GOT3 (cell line): ENCODE data around the gene GNA15.
A peak's percentile ranks its signal among the peaks of the same experiment; 100 is the strongest.
"Not testable (repeated sequence)": the region's sequence is repeated elsewhere in the genome, so short reads cannot be mapped to it uniquely, and the experiment has no call there.

ENCODE experiments used
- DNase-seq: peaks from one replicate; lab custom pipeline; 2025; ENCODE audit warnings: mixed read lengths; lab: John Stamatoyannopoulos, UW

GNA15 gene

GRCh38 chr19:3149526-3150505, 14.0 kb downstream of the GNA15 start:
- no peak for DNase-seq

- no peak for DNase-seq
Observed at GRCh38 chr19:3150739-3151329, 15.0 kb downstream of the GNA15 start.

GRCh38 chr19:3151563-3152418, 16.0 kb downstream of the GNA15 start:
- DNase-seq: no peak

GRCh38 chr19:3152419-3152780, 16.6 kb downstream of the GNA15 start:
- DNase-seq: no peak

- no peak for DNase-seq
Observed at GRCh38 chr19:3153286-3154230, 17.7 kb downstream of the GNA15 start.

GRCh38 chr19:3154447-3154846, 18.6 kb downstream of the GNA15 start:
- not testable (repeated sequence) for DNase-seq

GRCh38 chr19:3154957-3155736, 19.3 kb downstream of the GNA15 start:
- DNase-seq: peak; percentile 62

DNA sequence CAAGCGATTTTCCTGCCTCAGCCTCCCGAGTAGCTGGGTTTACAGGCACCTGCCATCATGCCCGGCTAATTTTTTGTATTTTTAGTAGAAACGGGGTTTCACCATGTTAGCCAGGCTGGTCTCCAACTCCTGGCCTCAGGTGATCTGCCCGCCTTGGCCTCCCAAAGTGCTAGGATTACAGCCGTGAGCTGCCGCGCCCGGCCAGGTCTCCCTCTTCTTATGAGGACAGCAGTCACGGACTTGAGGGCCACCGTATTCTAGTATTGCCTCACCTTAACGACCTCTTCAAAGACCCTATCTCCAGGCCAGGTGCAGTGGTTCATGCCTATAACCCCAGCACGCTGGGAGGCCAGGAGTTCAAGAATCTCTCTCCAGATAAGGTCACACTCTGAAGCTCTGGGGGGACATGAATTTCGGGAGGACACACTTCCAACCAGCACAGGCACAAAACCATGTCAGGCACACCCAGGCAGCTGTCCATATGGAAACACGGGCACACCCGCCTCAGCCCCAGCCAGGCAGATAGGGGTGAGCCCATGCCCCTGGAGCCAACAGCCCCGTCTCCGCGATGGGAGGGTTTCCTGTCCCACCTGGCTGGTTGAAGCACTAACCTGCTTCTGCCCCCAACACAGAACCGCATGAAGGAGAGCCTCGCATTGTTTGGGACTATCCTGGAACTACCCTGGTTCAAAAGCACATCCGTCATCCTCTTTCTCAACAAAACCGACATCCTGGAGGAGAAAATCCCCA, 21.4 kb downstream of the GNA15 start:
- no peak for DNase-seq

DNA sequence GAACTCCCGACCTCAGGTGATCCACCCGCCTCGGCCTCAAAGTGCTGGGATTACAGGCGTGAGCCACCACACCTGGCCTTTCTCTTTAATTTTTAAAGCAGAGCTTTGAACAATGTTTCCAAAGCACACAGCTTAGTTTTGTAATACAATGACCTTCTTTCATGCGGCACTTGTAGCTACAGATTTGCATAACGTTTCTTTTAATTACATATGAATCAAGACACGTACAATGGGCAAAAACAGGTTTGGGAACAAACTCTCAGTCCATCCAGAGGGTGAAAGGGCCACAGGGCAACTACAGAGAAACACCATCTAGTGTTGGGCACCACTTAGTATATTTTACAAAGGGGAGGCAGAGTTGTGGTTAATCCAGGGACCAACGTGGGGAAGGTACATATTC, 23.7 kb downstream of the GNA15 start:
- no peak for DNase-seq

- no peak for DNase-seq
Observed at GRCh38 chr19:3160219-3160618, 24.4 kb downstream of the GNA15 start.

DNA sequence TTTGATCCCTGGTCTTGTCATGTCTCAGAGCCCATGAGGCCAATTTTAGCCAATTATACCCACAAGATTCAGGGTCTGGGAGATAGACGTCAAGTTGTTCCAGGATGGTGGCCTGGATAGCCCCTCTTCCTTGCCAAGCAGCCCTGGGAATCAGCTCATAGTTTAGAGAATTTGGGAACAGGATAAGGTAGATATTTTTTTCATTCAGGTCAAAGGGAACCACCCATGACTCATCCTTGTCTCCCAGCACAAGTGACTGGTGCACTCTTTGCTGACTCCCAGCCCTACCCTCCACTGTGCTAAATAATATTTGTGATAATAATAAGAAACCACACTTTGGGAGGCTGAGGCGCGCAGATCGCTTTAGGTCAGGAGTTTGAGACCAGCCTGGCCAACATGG, 25.6 kb downstream of the GNA15 start:
- DNase-seq: no peak

- DNase-seq: no peak
Observed at GRCh38 chr19:3162418-3163229, 26.8 kb downstream of the GNA15 start.

DNA sequence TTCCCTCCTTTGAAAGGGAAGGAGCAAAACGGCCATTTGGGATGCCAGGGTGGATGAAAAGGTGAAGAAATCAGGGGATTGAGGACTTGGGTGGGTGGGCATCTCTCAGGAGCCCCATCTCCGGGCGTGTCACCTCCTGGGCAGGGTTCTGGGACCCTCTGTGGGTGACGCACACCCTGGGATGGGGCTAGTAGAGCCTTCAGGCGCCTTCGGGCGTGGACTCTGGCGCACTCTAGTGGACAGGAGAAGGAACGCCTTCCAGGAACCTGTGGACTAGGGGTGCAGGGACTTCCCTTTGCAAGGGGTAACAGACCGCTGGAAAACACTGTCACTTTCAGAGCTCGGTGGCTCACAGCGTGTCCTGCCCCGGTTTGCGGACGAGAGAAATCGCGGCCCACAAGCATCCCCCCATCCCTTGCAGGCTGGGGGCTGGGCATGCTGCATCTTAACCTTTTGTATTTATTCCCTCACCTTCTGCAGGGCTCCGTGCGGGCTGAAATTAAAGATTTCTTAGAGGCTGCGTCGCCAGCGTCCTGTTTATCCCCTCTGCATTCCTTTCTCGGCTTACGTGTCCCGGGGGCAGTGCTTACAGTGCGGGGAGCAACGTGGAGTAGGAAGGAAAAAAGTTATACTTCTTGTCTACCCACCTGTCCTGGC, 27.5 kb downstream of the GNA15 start:
- DNase-seq: no peak

DNA sequence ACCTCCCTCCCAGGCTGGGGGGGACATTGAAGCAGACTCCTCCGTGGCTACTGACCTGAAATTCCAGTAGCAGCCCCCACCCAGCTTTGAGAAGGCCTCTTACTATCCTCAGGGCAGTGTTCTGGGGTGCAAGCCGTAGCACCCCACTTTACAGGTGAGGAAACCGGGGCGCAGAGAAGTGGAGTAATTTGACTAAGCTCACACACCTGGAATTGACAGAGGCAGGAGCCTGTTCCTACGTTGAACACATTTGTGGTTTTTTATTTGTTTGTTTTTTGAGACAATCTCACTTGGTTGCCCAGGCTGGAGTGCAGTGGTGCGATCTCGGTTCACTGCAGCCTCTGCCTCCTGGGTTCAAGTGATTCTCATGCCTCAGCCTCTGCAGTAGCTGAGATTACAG, 28.1 kb downstream of the GNA15 start:
- no peak for DNase-seq

GRCh38 chr19:3167533-3168272, 31.9 kb downstream of the GNA15 start:
- no peak for DNase-seq

- DNase-seq: no peak
Observed at GRCh38 chr19:3171894-3172672, 36.2 kb downstream of the GNA15 start.

DNA sequence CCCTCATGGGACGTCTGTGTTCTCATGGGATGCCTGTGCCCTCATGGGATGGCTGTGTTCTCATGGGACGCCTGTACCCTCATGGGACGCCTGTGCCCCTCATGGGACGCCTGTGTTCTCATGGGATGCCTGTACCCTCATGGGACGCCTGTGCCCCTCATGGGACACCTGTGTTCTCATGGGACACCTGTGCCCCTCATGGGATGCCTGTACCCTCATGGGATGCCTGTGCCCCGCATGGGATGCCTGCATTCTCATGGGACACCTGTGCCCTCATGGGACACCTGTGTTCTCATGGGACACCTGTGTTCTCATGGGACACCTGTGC, 36.8 kb downstream of the GNA15 start:
- not testable (repeated sequence) for DNase-seq
